CD4-positive, alpha-beta T cell treated with Interleukin-2 at 100 ng/mL for 4 hours (primary cell): Measurements from ENCODE around the gene MUC5AC.
"Not testable (repeated sequence)": the region's sequence is repeated elsewhere in the genome, so short reads cannot be mapped to it uniquely, and the experiment has no call there.

Experiments used
- DNase-seq: peaks from one replicate; pipeline ENCODE4 v3.0.0-alpha.2; 2020; ENCODE audit warnings: low spot score

The MUC5AC gene

DNA sequence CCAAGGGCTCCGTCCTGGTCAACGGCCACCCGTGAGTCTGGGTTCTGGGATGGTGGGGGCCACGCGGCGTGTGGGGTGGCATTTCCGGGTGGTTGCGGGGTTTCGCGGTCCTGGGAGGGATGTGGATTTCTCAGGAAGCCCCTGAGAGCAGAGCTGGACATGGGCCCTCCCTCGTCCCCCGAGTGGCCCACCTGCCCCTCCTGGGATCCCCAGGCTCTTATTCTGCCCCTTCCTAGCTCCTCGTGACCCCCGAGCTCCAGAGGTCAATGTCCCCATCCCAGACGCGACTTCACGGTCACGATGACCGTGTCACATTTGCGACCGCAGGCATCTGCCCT is 4.4 kb downstream of the MUC5AC start:
- no peak for DNase-seq

DNA sequence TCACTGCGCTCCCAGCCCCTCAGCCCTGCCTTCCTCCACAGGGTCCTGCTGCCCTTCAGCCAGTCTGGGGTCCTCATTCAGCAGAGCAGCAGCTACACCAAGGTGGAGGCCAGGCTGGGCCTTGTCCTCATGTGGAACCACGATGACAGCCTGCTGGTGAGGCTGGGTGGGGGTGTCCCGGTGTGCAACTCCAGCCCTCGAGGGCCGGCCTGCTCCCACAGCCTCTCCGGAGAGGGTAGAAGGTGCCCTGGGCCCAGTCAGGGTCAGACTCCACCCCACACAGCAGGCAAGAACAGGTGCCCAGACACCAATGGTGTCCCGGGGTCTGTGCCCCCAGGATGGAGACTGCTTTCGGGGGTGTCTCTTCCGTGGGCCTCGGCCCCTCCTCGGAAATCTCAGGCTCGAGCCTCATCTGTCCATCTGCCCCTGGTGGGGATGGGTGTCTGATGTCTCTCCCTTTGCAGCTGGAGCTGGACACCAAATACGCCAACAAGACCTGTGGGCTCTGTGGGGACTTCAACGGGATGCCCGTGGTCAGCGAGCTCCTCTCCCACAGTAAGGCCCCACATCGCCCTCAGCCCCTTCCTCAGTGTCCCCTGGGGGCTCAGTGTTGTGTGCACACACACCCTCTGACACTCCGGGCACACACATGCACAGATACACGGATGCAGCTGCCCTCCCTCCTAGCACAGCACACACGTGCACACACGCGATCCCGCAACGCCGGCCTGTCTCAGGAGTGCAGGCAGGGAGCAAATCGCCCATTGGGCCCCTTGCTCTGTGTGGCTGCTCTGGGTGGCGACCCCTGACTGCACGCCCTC is 4.9 kb downstream of the MUC5AC start:
- no peak for DNase-seq

DNA sequence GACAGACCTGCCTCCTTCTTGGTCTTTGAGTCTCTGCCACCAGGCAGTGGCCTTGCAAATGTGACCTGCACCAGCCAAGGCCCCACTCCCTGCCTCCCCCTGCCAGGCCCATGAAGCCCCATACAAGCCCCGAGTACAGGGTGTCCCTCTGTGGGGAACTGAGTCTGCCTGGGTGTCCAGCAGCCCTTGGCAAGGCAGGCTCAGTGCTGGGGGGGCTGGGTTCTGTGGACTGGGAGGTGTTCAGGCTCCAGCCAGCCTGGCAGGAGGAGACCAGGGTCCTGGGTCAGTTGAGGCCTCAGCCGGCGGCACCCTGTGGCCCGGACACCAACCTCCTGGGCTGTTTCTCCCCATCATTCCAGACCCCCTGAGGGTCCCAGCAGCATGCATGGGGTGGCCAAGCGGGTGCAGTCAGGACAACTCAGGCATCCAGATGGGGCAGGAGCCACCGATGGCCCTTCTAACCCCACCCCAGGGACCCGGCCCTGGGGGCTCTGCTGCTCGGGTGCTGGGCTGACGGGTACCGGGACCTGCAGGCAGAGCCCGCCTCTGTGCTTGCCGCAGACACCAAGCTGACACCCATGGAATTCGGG is 5.7 kb downstream of the MUC5AC start:
- DNase-seq, result no peak

DNA sequence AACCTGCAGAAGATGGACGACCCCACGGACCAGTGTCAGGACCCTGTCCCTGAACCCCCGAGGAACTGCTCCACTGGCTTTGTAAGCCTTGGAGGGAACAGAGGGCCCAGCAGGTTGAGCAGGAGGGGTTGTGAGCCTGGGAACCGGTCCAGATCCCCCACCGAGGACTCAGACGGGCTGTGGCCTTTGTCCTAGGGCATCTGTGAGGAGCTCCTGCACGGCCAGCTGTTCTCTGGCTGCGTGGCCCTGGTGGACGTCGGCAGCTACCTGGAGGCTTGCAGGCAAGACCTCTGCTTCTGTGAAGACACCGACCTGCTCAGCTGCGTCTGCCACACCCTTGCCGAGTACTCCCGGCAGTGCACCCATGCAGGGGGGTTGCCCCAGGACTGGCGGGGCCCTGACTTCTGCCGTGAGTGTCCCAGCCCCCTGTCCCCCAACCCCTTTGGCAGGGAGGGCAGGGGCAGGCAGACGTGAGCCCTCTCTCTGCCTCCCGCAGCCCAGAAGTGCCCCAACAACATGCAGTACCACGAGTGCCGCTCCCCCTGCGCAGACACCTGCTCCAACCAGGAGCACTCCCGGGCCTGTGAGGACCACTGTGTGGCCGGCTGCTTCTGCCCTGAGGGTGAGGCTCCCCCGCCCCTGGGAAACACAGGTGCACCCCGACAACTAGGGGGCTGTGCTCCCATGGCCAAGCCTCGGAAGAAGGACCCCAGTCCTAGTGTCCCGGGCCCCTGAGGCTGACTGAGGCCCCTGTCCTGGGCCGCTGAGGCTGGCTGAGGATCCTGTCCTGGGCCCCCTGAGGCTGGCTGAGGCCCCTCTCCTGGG is 6.4 kb downstream of the MUC5AC start:
- no peak for DNase-seq

DNA sequence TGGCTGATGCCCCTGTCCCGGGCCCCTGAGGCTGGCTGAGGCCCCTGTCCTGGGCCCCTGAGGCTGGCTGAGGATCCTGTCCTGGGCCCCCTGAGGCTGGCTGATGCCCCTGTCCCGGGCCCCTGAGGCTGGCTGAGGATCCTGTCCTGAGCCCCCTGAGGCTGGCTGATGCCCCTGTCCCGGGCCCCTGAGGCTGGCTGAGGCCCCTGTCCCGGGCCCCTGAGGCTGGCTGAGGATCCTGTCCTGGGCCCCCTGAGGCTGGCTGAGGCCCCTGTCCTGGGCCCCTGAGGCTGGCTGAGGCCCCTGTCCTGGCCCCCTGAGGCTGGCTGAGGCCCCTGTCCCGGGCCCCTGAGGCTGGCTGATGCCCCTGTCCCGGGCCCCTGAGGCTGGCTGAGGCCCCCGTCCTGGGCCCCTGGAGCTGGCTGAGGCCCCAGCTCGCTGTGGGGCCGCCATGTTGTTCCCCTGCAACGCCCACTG is 7.1 kb downstream of the MUC5AC start:
- not testable (repeated sequence) for DNase-seq

DNA sequence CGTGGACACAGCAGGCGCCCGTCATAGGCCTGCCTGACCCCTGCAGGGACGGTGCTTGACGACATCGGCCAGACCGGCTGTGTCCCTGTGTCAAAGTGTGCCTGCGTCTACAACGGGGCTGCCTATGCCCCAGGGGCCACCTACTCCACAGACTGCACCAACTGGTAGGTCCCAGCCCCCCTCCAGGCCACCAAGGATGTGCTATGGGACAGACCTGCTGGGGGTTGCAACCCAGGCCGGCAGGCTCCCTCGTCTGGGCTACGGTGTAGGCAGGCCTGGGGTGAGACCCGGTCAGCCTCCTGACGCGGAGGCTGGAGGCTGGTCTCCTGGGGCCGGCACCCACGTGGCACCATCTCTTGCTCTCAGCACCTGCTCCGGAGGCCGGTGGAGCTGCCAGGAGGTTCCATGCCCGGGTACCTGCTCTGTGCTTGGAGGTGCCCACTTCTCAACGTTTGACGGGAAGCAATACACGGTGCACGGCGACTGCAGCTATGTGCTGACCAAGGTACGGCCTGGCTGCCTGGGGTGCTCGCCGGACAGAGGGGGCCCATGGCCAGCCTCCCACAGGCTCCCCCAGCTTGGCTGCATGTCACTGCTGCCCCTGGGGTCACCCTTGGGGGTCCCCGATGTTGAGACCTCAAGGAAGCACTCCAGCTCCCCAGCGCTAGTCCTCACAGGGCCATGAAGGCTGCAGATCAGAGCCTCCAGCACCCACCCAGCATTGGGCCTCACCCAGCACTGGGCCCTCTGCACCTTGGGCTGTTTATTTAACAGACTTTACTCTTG is 7.7 kb downstream of the MUC5AC start:
- no peak for DNase-seq

DNA sequence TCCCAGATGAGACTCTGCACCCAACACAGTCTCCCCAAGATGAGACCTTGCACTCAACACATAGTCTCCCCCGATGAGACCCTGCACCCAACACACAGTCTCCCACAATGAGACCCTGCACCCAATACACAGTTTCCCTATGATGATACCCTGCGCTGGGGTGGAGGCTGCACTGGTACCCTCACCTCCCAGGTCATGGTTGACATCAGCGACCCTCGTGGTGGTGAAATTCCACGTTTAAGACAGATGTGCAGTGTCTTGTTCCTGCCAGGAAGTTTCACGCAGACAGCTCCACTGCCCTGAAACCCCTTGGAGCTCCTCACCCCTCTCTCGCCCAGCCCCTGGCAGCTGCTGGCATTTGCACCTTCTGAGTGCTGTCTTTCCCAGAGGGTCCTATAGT is 9.5 kb downstream of the MUC5AC start:
- DNase-seq, result no peak

DNA sequence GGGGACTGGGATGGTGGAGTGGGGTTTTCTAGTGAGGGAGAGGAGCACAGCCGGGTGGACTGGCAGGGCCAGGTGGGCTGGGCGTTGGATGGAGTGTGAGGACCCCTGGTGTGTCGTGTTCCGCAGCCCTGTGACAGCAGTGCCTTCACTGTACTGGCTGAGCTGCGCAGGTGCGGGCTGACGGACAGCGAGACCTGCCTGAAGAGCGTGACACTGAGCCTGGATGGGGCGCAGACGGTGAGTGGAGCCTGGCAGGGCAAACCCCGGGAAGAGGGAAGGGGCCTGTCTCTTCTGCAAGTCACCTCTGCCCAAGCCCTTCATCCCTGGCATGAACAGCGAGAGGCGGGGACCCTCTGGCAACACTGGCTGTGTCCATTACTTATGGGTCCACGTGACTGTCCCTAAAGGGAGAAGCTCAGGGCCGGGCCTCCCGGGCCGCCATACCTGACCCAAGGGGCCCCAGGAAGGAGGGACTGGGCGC is 10.0 kb downstream of the MUC5AC start:
- DNase-seq, result no peak

DNA sequence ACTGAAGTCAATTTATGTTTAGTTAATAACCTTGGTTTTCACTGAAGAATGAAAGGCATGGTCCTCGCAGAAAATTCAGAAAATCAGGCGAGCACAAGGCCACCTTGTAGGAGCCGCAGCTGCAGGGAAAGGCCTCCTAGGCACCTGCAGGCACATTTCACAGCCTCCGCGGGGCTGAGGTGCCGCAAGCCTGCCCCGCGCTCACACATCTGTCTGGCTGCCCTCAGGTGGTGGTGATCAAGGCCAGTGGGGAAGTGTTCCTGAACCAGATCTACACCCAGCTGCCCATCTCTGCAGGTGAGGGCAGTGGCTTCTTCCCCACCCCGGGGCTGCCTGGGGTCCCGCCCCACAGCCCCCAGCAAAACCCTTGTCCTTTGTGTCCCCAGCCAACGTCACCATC is 10.5 kb downstream of the MUC5AC start:
- no peak for DNase-seq

DNA sequence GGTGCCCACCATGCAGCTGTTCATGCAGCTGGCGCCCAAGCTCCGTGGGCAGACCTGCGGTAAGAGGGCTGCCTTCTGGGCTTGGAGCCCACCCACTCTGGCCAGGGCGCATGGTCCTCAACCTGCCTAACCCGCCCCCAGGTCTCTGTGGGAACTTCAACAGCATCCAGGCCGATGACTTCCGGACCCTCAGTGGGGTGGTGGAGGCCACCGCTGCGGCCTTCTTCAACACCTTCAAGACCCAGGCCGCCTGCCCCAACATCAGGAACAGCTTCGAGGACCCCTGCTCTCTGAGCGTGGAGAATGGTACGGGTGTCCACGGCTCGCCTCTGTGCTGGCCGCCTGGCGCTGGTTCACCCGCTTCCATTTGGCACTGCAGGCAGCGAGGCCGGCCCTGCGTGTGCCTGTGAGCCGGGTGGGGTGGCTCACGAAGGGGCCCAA is 11.0 kb downstream of the MUC5AC start:
- DNase-seq, result no peak

DNA sequence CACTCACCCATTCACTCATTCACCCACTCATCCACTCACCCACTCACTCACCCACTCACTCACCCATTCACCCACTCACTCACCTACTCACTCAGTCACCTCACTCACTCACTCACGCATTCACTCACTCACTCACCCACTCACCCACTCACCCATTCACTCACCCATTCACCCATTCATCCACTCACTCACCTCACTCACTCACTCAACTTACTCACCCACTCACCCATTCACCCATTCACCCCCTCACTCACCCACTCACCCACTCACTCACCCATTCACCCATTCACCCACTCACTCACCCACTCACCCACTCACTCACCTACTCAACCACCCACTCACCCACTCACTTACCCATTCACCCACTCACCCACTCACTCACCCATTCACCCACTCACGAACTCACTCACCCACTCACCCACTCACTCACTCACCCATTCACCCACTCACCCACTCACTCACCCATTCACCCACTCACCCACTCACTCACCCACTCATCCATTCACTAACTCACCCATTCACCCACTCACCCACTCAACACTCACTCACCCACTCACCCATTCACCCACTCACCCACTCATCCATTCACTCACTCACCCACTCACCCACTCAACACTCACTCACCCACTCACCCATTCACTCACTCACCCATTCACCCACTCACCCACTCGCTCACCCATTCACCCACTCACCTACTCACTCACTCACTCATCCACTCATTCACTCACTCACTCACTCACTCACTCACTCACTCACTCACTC is 13.7 kb downstream of the MUC5AC start:
- no peak for DNase-seq

DNA sequence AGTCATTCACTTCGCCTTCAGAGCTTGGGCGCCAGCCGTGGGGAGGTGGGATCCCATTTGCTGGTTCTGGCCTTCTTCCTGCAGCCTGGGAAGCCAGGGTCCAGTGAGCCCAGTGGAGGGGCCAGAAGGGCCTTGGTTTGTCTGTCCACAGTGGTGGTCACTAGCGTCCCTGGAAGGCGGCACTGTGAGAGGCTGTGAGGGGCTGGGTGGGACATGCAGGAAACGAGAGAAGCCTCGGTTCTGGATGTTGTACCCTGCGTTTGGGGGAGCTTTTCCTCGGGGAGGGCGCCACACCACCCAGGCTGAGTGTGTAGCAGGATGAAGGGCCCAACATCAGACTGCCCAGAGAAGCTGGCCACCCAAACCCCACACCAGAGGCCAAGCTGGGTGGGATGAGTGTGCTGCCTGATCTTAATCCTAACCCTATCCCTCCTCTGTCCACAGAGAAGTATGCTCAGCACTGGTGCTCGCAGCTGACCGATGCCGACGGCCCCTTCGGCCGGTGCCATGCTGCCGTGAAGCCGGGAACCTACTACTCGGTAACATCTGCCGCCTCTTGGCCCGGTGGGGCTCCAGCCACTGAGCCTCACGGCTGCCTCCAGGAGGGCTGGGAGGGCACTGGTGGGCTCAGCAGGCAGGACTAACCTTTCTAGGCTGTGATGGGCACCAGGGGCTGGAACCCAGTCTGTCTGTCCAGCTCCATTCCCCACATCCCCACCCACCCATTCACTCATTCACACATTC is 14.4 kb downstream of the MUC5AC start:
- DNase-seq, result no peak

DNA sequence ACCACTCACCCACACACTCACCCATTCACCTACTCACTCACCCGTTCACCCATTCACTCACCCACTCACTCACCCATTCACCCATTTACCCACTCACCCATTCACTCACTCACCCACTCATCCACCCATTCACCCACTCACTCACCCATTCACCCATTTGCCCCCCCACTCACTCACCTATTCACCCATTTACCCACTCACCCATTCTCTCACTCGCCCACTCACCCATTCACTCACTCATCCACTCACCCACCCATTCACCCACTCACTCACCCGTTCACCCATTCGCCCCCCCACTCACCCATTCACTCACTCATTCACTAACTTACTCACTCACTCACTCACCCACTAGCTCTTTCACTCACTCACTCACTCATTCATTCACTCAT is 15.0 kb downstream of the MUC5AC start:
- no peak for DNase-seq

DNA sequence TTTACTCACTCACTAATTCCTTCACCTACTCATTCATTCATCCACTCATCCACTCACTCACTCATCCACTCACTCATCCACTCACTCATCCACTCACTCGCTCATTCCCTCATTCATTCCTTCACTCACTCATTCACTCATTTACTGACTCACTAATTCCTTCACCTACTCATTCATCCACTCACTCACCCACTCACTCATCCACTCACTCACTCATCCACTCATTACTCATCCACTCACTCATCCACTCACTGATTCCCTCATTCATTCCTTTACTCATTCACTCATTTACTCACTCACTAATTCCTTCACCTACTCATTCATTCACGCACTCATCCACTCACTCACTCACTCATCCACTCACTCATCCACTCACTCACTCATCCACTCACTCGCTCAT is 15.6 kb downstream of the MUC5AC start:
- not testable (repeated sequence) for DNase-seq

DNA sequence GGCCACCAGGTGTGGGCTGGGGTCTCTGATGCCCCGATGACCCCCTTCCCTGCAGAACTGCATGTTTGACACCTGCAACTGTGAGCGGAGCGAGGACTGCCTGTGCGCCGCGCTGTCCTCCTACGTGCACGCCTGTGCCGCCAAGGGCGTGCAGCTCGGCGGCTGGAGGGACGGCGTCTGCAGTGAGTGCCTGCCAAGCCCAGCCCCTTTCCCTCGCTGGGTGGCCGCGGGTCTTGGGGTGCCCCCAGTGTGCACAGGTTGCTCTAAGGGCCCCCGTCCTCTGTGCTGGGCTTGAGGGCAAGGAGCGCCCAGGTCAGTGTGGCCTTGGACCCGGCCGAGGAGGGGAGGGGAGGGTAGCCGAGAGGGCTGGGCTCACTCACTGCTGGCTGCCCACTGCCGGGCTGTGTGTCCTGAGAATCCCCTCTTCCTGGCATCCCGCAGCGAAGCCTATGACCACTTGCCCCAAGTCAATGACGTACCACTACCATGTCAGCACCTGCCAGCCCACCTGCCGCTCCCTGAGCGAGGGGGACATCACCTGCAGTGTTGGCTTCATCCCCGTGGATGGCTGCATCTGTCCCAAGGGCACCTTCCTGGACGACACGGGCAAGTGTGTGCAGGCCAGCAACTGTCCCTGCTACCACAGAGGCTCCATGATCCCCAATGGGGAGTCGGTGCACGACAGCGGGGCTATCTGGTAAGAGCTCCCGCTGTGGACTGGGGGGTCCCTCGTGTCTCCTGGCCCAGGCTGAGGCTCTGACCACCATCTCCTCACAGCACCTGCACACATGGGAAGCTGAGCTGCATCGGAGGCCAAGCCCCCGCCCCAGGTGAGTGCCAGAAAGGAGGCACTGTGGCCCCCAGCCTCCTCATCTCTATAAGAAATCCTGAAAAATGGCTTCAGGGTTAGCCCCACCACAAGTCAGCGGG is 17.0 kb downstream of the MUC5AC start:
- no peak for DNase-seq

DNA sequence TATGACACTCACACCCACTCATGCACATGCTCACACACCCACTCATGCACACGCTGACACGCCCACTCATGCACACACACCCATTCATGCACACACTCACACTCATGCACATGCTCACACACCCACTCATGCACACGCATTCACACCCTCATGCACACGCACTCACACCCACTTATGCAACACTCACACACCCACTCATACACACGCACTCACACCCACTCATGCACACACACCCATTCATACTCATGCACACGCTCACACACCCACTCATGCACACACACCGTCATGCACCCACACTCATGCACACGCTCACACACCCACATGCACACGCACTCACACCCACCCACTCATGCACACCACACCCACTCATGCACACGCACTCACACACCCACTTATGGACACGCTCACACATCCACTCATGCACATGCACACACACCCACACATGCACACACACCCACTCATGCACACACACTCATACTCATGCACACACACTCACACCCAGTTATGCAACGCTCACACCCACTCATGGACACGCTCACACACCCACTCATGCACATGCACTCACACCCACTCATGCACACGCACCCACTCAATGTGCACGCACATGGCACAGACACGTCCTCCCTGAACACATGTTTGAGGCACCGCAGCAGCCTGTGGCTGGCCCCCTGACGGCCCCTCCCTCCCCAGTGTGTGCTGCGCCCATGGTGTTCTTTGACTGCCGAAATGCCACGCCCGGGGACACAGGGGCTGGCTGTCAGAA is 17.9 kb downstream of the MUC5AC start:
- DNase-seq, result no peak

DNA sequence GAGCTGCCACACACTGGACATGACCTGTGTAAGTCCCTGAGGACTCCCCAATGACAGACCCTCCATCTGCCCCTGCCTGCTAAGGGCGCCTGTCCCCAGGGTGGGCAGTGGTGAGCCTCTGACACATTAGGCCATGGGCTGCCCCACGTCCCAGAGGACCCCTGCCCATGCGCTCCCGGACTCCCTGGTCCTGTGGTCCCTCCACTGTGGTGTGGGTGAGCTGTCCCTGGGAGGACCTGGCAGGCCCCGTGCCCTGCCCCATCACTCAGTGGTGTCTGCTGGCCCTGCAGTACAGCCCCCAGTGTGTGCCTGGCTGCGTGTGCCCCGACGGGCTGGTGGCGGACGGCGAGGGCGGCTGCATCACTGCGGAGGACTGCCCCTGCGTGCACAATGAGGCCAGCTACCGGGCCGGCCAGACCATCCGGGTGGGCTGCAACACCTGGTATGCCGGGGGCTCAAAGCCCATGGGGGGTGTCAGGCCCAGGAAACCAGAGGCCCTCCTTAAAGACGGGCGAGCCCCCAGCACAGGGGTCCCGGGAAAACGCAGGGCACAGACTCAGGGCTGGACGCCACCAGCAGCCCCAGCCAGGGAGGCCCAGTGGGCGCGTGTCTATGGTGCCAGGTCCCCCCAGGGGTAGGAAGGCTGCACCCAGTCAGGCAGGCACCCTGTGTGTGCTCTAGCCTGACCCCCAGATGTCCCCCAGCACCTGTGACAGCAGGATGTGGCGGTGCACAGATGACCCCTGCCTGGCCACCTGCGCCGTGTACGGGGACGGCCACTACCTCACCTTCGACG is 18.7 kb downstream of the MUC5AC start:
- DNase-seq, result no peak
